Parathyroid adenoma (tissue), 2 donors: ENCODE measurements around the gene BMP10.

ENCODE experiments used
- H2AFZ ChIP-seq: fragments of 300-600 bp; sonication (generic); one replicate; pipeline ENCODE4 v1.7.0; 2017; ENCODE audit warnings: antibody characterized with exemption, mild to moderate bottlenecking
- H3K27ac ChIP-seq: fragments of 300-600 bp; sonication (generic); one replicate; pipeline ENCODE4 v1.7.0; 2017
- H3K27me3 ChIP-seq: fragments of 300-600 bp; sonication (generic); one replicate; pipeline ENCODE4 v1.7.0; 2017; ENCODE audit warnings: low read length; ENCODE audit not compliant: control insufficient read depth, insufficient read depth
- H3K36me3 ChIP-seq: fragments of 300-600 bp; sonication (generic); one replicate; pipeline ENCODE4 v1.7.0; 2017; ENCODE audit warnings: low read length; ENCODE audit not compliant: control insufficient read depth, insufficient read depth
- H3K4me1 ChIP-seq: fragments of 300-600 bp; sonication (generic); one replicate; pipeline ENCODE4 v1.7.0; 2017; ENCODE audit warnings: control low read depth
- H3K4me2 ChIP-seq: fragments of 300-600 bp; sonication (generic); one replicate; pipeline ENCODE4 v1.7.0; 2017; ENCODE audit warnings: low read length
- H3K4me3 ChIP-seq: fragments of 300-600 bp; sonication (generic); one replicate; pipeline ENCODE4 v1.7.0; 2017; ENCODE audit warnings: low read depth, low read length
- H3K79me2 ChIP-seq: fragments of 300-600 bp; sonication (generic); one replicate; pipeline ENCODE4 v1.7.0; 2017; ENCODE audit warnings: control low read depth
- H3K9ac ChIP-seq: fragments of 300-600 bp; sonication (generic); one replicate; pipeline ENCODE4 v1.7.0; 2017; ENCODE audit warnings: mild to moderate bottlenecking
- H3K9me3 ChIP-seq: fragments of 300-600 bp; sonication (generic); one replicate; pipeline ENCODE4 v1.7.0; 2017; ENCODE audit warnings: low read length; ENCODE audit not compliant: control insufficient read depth
- TF ChIP-seq, protein P1 (sequence below): fragments of 300-600 bp; sonication (generic); IDR thresholded peaks from one replicate; pipeline ENCODE4 v1.7.0; 2017; ENCODE audit warnings: antibody characterized with exemption, mild to moderate bottlenecking
- donor health status: primary hyperparathyroidism.

The BMP10 gene

DNA sequence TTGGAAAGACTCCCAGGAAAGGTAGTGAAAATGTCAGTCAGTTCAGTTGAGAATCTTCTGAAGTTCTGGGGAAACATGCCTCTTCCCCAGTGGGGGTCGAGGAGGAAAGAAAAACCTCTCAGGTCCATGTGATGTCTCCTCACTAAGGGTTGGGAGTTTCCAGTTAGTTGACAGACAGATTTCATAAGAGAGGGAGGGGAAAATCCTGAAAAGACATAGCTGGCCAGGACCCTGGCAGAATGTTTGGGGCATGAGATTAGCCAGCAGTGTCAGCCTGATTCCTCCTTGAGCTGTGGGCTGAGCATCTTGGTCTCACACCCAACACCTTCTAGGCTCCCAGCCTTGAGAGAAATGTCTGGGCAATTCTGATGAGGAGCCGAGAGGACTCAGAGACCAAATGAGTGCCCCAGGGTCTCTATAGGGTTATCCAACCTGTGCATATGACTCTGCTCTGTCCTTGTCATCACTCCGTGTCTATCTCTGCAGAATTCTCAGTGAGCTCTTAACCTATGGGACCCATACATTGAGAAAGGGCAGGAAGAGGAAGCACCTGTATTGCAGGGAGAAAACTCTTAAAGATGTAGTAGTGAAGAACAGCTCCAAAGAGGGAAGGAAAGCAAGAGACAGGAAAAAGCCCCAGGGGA lies 13.9 kb downstream of the BMP10 start:
- Histone ChIP-seq H3K27me3 (no peaks in the 10 kb centered on the region), H3K27ac (no peak overlapping the region), H3K9me3 (no peaks in the 10 kb centered on the region), H3K79me2 (no peaks in the 10 kb centered on the region), H3K9ac (no peak overlapping the region), H2AFZ (no peak overlapping the region), H3K36me3 (no peaks in the 10 kb centered on the region), H3K4me2 (no peak overlapping the region), H3K4me1 (no peaks in the 10 kb centered on the region), H3K4me3 (no peak overlapping the region)
- TF ChIP-seq, protein P1, sequence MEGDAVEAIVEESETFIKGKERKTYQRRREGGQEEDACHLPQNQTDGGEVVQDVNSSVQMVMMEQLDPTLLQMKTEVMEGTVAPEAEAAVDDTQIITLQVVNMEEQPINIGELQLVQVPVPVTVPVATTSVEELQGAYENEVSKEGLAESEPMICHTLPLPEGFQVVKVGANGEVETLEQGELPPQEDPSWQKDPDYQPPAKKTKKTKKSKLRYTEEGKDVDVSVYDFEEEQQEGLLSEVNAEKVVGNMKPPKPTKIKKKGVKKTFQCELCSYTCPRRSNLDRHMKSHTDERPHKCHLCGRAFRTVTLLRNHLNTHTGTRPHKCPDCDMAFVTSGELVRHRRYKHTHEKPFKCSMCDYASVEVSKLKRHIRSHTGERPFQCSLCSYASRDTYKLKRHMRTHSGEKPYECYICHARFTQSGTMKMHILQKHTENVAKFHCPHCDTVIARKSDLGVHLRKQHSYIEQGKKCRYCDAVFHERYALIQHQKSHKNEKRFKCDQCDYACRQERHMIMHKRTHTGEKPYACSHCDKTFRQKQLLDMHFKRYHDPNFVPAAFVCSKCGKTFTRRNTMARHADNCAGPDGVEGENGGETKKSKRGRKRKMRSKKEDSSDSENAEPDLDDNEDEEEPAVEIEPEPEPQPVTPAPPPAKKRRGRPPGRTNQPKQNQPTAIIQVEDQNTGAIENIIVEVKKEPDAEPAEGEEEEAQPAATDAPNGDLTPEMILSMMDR, result no peak

DNA sequence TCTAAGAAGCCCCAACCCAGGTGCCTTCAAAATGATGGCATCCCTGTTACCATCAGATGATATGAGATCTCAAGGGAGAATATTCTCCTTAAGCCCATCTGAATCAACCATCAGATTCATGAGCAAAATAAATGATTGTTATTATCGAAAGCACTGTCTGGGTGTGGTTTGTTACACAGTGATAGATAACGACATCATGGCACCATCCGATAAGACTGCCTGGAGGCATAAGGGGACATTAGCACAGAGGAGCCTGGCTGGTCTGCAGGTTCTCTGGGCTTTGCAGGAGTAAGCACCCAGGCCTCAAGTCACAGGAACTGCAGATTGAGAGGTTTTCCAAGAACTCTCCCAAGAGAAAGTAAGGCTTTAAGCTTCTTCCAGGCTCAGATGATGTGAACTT lies 15.6 kb downstream of the BMP10 start:
- H3K79me2 ChIP-seq, result no peaks in the 10 kb centered on the region
- H3K4me2 ChIP-seq, result no peak overlapping the region
- no peak overlapping the region for H2AFZ ChIP-seq
- H3K27ac ChIP-seq, result no peak overlapping the region
- no peak overlapping the region for H3K9ac ChIP-seq
- H3K9me3 ChIP-seq, result no peaks in the 10 kb centered on the region
- H3K27me3 ChIP-seq, result no peaks in the 10 kb centered on the region
- no peaks in the 10 kb centered on the region for H3K4me1 ChIP-seq
- TF ChIP-seq, protein P1, result no peak
- H3K36me3 ChIP-seq, result no peaks in the 10 kb centered on the region
- H3K4me3 ChIP-seq, result no peak overlapping the region

DNA sequence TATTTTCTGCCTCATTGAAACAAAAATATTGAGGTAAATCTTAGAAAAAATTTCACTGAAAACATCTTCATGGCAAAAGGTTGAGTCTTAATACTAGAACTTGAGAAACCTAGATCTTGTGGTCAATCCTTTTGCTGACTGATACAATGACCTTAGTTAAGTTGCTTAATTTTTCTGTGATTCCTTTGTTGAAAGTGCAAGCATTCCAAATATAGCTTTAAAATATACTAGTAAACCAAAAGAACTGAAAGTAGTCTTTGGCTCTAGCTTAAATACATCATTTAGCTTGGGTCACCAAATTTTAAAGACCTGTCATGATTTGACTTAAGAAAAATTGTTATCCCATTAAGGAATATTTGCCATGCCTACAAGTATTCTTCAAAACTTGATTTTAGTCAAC lies 16.7 kb downstream of the BMP10 start:
- H3K27me3 ChIP-seq, result no peaks in the 10 kb centered on the region
- no peaks in the 10 kb centered on the region for H3K36me3 ChIP-seq
- H3K27ac ChIP-seq, result no peak overlapping the region
- TF ChIP-seq, protein P1, result no peak
- no peak overlapping the region for H3K4me2 ChIP-seq
- no peaks in the 10 kb centered on the region for H3K4me1 ChIP-seq
- H3K9me3 ChIP-seq, result no peaks in the 10 kb centered on the region
- H3K79me2 ChIP-seq, result no peaks in the 10 kb centered on the region
- H3K4me3 ChIP-seq, result no peak overlapping the region
- H2AFZ ChIP-seq, result no peak overlapping the region
- H3K9ac ChIP-seq, result no peak overlapping the region

- TF ChIP-seq, protein P1, result no peak
- Histone ChIP-seq H3K4me1 (no peaks in the 10 kb centered on the region), H3K79me2 (no peaks in the 10 kb centered on the region), H3K4me3 (no peak overlapping the region), H3K36me3 (no peaks in the 10 kb centered on the region), H3K9me3 (no peaks in the 10 kb centered on the region), H3K27me3 (no peaks in the 10 kb centered on the region), H2AFZ (no peak overlapping the region), H3K9ac (no peak overlapping the region), H3K4me2 (no peak overlapping the region), H3K27ac (no peak overlapping the region)
Measured at GRCh38 chr2:68853915-68854314, 17.3 kb downstream of the BMP10 start.

GRCh38 chr2:68853035-68853434 lies 18.2 kb downstream of the BMP10 start:
- no peaks in the 10 kb centered on the region for H3K27me3 ChIP-seq
- H3K4me3 ChIP-seq, result no peak overlapping the region

More at GRCh38 chr2:68853035-68853434, 18.2 kb downstream of the BMP10 start:
- peaks cover 6% of the 10 kb centered on the region for H3K4me1 ChIP-seq
- no peak overlapping the region for H3K9ac ChIP-seq
- no peak overlapping the region for H3K4me2 ChIP-seq
- H3K36me3 ChIP-seq, result no peaks in the 10 kb centered on the region
- no peaks in the 10 kb centered on the region for H3K79me2 ChIP-seq
- no peak overlapping the region for H2AFZ ChIP-seq
- no peak overlapping the region for H3K27ac ChIP-seq
- TF ChIP-seq, protein P1, result no peak
- H3K9me3 ChIP-seq, result no peaks in the 10 kb centered on the region
